Gastrocnemius medialis (tissue), 4 donors: Measurements from ENCODE around the gene MROH2A. TPM values are rescaled to one million over a fixed set of nuclear protein-coding genes. Genes with fewer than 3 reads are reported as not detected.

Experiments used
- ATAC-seq, 2 donors: fragments of 150-250 bp; one replicate each; pipeline ENCODE4 v1.9.1; 2016
- DNase-seq, 2 donors: peaks; one replicate each; pipeline ENCODE4 v3.0.0-alpha.2; 2019
- H3K27ac ChIP-seq, 4 donors: fragments of 200-600 bp; sonication (generic); 1 replicate in 1 of 4; 2 replicates in 3 of 4; pipeline ENCODE4 v1.5.1; 2016 to 2018; ENCODE audit warnings: mild to moderate bottlenecking in 2 of 4, moderate library complexity in 1 of 4
- H3K27me3 ChIP-seq, 3 donors: fragments of 200-600 bp; sonication (generic) in 2 of 3; 1 replicate in 1 of 3; 2 replicates in 2 of 3; pipeline versions ENCODE4 v1.5.1 to v1.6.0; 2016 to 2019; ENCODE audit warnings: mild to moderate bottlenecking in 1 of 3, moderate library complexity in 1 of 3
- H3K36me3 ChIP-seq, 2 donors: fragments of 200-600 bp; sonication (generic) in 1 of 2; one replicate each; pipeline ENCODE4 v1.5.1; 2017 to 2018
- H3K4me1 ChIP-seq, 2 donors: fragments of 200-600 bp; sonication (generic) in 1 of 2; one replicate each; pipeline ENCODE4 v1.5.1; 2016 to 2017; ENCODE audit warnings: mild to moderate bottlenecking in 2 of 2
- H3K4me3 ChIP-seq, 4 donors: fragments of 200-600 bp; sonication (generic) in 3 of 4; 1 replicate in 1 of 4; 2 replicates in 3 of 4; pipeline ENCODE4 v1.5.1; 2016 to 2019; ENCODE audit warnings: mild to moderate bottlenecking in 2 of 4
- H3K9me3 ChIP-seq, 3 donors: fragments of 200-600 bp; sonication (generic) in 2 of 3; 1 replicate in 1 of 3; 2 replicates in 2 of 3; pipeline ENCODE4 v1.5.1; 2016 to 2019
- POLR2A ChIP-seq, 2 donors: fragments of 450-650 bp; IDR thresholded peaks; one replicate each; pipeline ENCODE4 v1.6.1; 2017; ENCODE audit warnings: antibody characterized with exemption in 2 of 2, mild to moderate bottlenecking in 2 of 2, moderate library complexity in 2 of 2
- in situ Hi-C, 4 donors: fragments of 200-750 bp; cut with MboI; loops; one replicate each; pipeline versions ENCODE4 v1.15.0 to v1.8.0; 2017; ENCODE audit warnings: low sequenced_read_pairs in 4 of 4
- intact Hi-C: fragments of 100-400 bp; cut with DNase I; formaldehyde crosslinking; loops from one replicate; pipeline ENCODE4 v1.15.1; 2023; ENCODE audit warnings: low total_unique reads
- total RNA-seq, 4 donors: library from RNA; depleted of rRNA; stranded (reverse); fragments of >200 nt; gene quantifications; one replicate each; pipeline versions ENCODE4 v1.1.0 to v1.2.3, GENCODE V29; 2016
- TF ChIP-seq, protein P1 (sequence below), 5 experiments: fragments of 450-650 bp in 3 of 5; fragments of 200-600 bp in 2 of 5; sonication (generic) in 2 of 5; IDR thresholded peaks in 4 of 5; conservative IDR thresholded peaks in 1 of 5; 1 replicate in 4 of 5; 2 replicates in 1 of 5; pipeline ENCODE4 v1.5.1; 2016 to 2019; ENCODE audit warnings: antibody characterized with exemption in 5 of 5, mild to moderate bottlenecking in 3 of 5, moderate library complexity in 3 of 5

The MROH2A gene
- total RNA-seq, 4 donors from 2014 or later, result not detected

- TF ChIP-seq, protein P1, sequence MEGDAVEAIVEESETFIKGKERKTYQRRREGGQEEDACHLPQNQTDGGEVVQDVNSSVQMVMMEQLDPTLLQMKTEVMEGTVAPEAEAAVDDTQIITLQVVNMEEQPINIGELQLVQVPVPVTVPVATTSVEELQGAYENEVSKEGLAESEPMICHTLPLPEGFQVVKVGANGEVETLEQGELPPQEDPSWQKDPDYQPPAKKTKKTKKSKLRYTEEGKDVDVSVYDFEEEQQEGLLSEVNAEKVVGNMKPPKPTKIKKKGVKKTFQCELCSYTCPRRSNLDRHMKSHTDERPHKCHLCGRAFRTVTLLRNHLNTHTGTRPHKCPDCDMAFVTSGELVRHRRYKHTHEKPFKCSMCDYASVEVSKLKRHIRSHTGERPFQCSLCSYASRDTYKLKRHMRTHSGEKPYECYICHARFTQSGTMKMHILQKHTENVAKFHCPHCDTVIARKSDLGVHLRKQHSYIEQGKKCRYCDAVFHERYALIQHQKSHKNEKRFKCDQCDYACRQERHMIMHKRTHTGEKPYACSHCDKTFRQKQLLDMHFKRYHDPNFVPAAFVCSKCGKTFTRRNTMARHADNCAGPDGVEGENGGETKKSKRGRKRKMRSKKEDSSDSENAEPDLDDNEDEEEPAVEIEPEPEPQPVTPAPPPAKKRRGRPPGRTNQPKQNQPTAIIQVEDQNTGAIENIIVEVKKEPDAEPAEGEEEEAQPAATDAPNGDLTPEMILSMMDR (IDR thresholded peaks at IDR 0.05 in 4 of 5, conservative IDR thresholded peaks at IDR 0.05 in 1 of 5), result no peak
- no peak for TF ChIP-seq POLR2A (IDR thresholded peaks at IDR 0.05)
These were observed 4.3 kb upstream of the MROH2A start for GRCh38 chr2:233773854-233774253.

GRCh38 chr2:233775414-233775813 is 2.7 kb upstream of the MROH2A start:
- intact Hi-C loops (no loop called here), in situ Hi-C loops (no loop called here)
- H3K36me3 ChIP-seq, result no peaks in the 10 kb centered on the region
- no peaks in the 10 kb centered on the region for H3K27me3 ChIP-seq
- H3K27ac ChIP-seq, result no peak overlapping the region
- ATAC-seq, result no peak
- no peak for DNase-seq
- TF ChIP-seq POLR2A (IDR thresholded peaks at IDR 0.05), result no peak
- TF ChIP-seq, protein P1 (IDR thresholded peaks at IDR 0.05 in 4 of 5, conservative IDR thresholded peaks at IDR 0.05 in 1 of 5), result no peak
- no peaks in the 10 kb centered on the region for H3K4me1 ChIP-seq
- H3K9me3 ChIP-seq, result no peaks in the 10 kb centered on the region
- H3K4me3 ChIP-seq, result no peak overlapping the region

More at GRCh38 chr2:233773854-233774253, 4.3 kb upstream of the MROH2A start:
- Histone ChIP-seq H3K4me3 (no peak overlapping the region), H3K27me3 (no peaks in the 10 kb centered on the region), H3K36me3 (no peaks in the 10 kb centered on the region), H3K4me1 (no peaks in the 10 kb centered on the region), H3K27ac (no peak overlapping the region), H3K9me3 (no peaks in the 10 kb centered on the region)
- intact Hi-C loops, result no loop called here
- ATAC-seq (no peak), DNase-seq (no peak)
- in situ Hi-C loops, result no loop called here

GRCh38 chr2:233779722-233780121 is 1.6 kb downstream of the MROH2A start:
- no peak for ATAC-seq
- TF ChIP-seq POLR2A (IDR thresholded peaks at IDR 0.05), result no peak
- TF ChIP-seq, protein P1 (IDR thresholded peaks at IDR 0.05 in 4 of 5, conservative IDR thresholded peaks at IDR 0.05 in 1 of 5), result no peak
- H3K27ac ChIP-seq, result no peak overlapping the region
- intact Hi-C loops (no loop called here), in situ Hi-C loops (no loop called here)
- no peaks in the 10 kb centered on the region for H3K9me3 ChIP-seq
- H3K4me1 ChIP-seq, result no peaks in the 10 kb centered on the region
- no peaks in the 10 kb centered on the region for H3K27me3 ChIP-seq
- no peak overlapping the region for H3K4me3 ChIP-seq
- no peak for DNase-seq
- H3K36me3 ChIP-seq, result no peaks in the 10 kb centered on the region

- intact Hi-C loops, result no loop called here
- in situ Hi-C loops, result no loop called here
- no peaks in the 10 kb centered on the region for H3K27me3 ChIP-seq
- H3K36me3 ChIP-seq, result no peaks in the 10 kb centered on the region
- TF ChIP-seq POLR2A (IDR thresholded peaks at IDR 0.05), result no peak
- TF ChIP-seq, protein P1 (IDR thresholded peaks at IDR 0.05 in 4 of 5, conservative IDR thresholded peaks at IDR 0.05 in 1 of 5), result no peak
- H3K9me3 ChIP-seq, result no peaks in the 10 kb centered on the region
- H3K27ac ChIP-seq, result no peak overlapping the region
- DNase-seq (no peak), ATAC-seq (no peak)
- H3K4me3 ChIP-seq, result no peak overlapping the region
- H3K4me1 ChIP-seq, result no peaks in the 10 kb centered on the region
These were observed 2.6 kb downstream of the MROH2A start for GRCh38 chr2:233780771-233781170.

DNA sequence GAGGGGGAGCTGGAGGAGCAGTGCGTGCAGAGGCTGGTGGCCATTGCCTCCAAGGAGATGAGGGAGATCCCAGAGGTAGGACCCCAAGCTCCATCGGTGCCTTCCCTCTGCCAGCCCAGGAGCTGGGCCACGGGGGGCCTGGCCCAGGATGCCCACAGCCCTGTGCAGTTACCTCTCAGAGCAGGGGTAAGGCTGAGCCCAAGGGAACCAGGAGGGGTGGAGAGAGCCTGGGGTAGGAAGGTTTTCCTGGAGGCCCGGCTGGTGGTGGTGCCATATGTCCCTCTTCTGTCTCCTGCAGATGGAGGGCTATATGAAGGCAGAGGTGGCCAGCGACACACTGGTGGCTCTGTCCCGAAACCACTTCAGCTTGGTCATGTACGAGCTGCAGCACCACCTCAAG is 11.4 kb downstream of the MROH2A start:
- Histone ChIP-seq H3K27ac (no peak overlapping the region), H3K4me1 (no peaks in the 10 kb centered on the region), H3K4me3 (no peak overlapping the region), H3K36me3 (no peaks in the 10 kb centered on the region), H3K9me3 (no peaks in the 10 kb centered on the region), H3K27me3 (no peaks in the 10 kb centered on the region)
- intact Hi-C loops, result no loop called here
- ATAC-seq, result no peak
- TF ChIP-seq POLR2A (IDR thresholded peaks at IDR 0.05), result no peak
- TF ChIP-seq, protein P1 (IDR thresholded peaks at IDR 0.05 in 4 of 5, conservative IDR thresholded peaks at IDR 0.05 in 1 of 5), result no peak
- DNase-seq, result no peak
- in situ Hi-C loops, result no loop called here
